Colonic mucosa (tissue), 4 donors: ENCODE data around the gene DOK5. TPM values are rescaled to one million over a fixed set of nuclear protein-coding genes. Genes with fewer than 3 reads are reported as not detected.

ENCODE experiments used
- DNase-seq: peaks from one replicate; pipeline ENCODE4 v3.0.0-alpha.2; 2020
- H3K27ac ChIP-seq: fragments of 200-600 bp; one replicate; pipeline ENCODE4 v1.8.0; 2021
- H3K27me3 ChIP-seq: fragments of 200-600 bp; one replicate; pipeline ENCODE4 v1.8.0; 2021
- H3K36me3 ChIP-seq: fragments of 200-600 bp; one replicate; pipeline ENCODE4 v1.8.0; 2021
- H3K4me1 ChIP-seq: fragments of 200-600 bp; one replicate; pipeline ENCODE4 v1.8.0; 2021; ENCODE audit warnings: mild to moderate bottlenecking
- H3K4me3 ChIP-seq: fragments of 200-600 bp; one replicate; pipeline ENCODE4 v1.8.0; 2021
- H3K9ac ChIP-seq, 2 donors: one replicate each; pipeline ENCODE4 v1.7.0; 2013; ENCODE audit warnings: control low read depth in 2 of 2, low read depth in 2 of 2, low read length in 2 of 2
- H3K9me3 ChIP-seq: fragments of 200-600 bp; one replicate; pipeline ENCODE4 v1.8.0; 2021
- intact Hi-C: fragments of 100-400 bp; cut with DNase I; formaldehyde crosslinking; loops from one replicate; pipeline ENCODE4 v1.14.1; 2022
- total RNA-seq, 2 donors: library from RNA; stranded (reverse); fragmentation: NEBNext Ultra II Directional in 1 of 2; extraction: Animal tissue kit (Norgen Biotek cat#: 25700) in 1 of 2; gene quantifications; one replicate each; pipeline ENCODE4 v1.2.1, GENCODE V29; 2021
- TF ChIP-seq, protein P1 (sequence below): fragments of 200-600 bp; IDR thresholded peaks from one replicate; pipeline ENCODE4 v1.8.0; 2022; ENCODE audit warnings: antibody characterized with exemption, mild to moderate bottlenecking
- donor health status: healthy.
- donor health status: DM: no; HTN: no; CAD: no.
- donor health status: DM: no; HTN: no; CAD: no.

Gene DOK5
- total RNA-seq, 2 donors from 2014 or later, result 0.80 TPM; not detected in 1

DNA sequence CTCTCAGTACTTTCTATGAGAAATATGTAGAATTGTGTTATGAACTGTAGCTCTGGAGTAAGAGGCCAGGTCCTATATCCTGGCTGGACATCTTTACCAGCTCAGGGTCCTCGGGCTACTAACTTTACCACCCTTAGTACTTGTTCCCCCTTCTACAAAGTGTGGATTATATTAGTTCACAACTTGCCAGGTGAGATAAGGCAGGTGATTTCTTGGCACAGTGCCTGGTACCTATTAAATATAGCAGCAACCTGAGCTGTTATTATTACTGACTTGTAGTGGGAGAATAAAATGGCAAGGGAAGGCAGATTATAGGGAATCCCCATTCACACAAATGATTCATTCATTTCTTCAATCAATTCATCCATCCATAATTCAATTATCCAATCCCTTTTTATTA, 150.1 kb downstream of the DOK5 start:
- no peak overlapping the region for H3K9ac ChIP-seq
- no peaks in the 10 kb centered on the region for H3K27me3 ChIP-seq
- no peak overlapping the region for H3K27ac ChIP-seq
- intact Hi-C loops, result no loop called here
- no peak for DNase-seq
- TF ChIP-seq, protein P1, sequence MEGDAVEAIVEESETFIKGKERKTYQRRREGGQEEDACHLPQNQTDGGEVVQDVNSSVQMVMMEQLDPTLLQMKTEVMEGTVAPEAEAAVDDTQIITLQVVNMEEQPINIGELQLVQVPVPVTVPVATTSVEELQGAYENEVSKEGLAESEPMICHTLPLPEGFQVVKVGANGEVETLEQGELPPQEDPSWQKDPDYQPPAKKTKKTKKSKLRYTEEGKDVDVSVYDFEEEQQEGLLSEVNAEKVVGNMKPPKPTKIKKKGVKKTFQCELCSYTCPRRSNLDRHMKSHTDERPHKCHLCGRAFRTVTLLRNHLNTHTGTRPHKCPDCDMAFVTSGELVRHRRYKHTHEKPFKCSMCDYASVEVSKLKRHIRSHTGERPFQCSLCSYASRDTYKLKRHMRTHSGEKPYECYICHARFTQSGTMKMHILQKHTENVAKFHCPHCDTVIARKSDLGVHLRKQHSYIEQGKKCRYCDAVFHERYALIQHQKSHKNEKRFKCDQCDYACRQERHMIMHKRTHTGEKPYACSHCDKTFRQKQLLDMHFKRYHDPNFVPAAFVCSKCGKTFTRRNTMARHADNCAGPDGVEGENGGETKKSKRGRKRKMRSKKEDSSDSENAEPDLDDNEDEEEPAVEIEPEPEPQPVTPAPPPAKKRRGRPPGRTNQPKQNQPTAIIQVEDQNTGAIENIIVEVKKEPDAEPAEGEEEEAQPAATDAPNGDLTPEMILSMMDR, result no peak
- H3K4me1 ChIP-seq, result no peaks in the 10 kb centered on the region
- H3K9me3 ChIP-seq, result no peaks in the 10 kb centered on the region
- no peak overlapping the region for H3K4me3 ChIP-seq
- H3K36me3 ChIP-seq, result no peaks in the 10 kb centered on the region

DNA sequence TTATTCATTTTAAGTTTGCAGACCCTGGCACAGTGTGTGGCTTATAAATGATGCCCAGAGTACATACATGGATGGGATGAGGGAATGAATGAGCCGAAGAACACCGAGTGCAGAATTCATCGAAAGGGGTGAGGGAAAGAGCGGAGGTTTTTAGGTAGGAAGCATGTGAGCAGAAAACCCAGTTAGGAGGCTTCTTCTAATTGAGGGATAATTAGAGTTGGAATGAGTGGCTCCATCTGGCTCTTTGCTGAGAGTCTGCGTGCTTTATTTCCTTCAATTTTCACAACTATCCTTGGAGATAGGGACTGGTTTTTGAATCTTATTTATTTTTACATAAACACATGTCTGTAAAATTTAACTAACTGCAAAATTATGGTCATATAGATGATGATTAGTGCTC, 150.7 kb downstream of the DOK5 start:
- Histone ChIP-seq H3K9me3 (no peaks in the 10 kb centered on the region), H3K36me3 (no peaks in the 10 kb centered on the region), H3K4me1 (no peaks in the 10 kb centered on the region), H3K4me3 (no peak overlapping the region), H3K27ac (no peak overlapping the region), H3K9ac (no peak overlapping the region), H3K27me3 (no peaks in the 10 kb centered on the region)
- DNase-seq, result no peak
- intact Hi-C loops, result no loop called here
- TF ChIP-seq, protein P1, result no peak

DNA sequence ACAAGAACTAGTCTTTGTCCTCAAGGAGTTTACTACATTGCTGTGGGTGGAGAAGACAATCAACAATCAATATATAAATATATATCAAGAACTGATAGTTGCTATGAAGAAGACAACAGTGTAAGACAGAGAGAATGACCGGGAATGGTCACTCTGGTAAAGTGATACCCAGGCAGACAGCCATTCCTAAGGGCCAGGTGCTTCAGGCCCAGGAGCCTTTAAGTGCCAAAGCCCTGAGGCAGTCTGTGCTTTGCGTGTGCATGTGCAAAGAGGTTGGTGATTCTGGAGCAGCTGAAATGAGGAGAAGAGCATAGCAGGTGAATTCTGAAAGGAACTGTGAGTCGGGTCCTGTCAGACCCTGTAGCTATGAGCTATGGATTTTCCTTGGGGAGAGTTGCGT, 154.2 kb downstream of the DOK5 start:
- H3K27ac ChIP-seq, result no peak overlapping the region
- intact Hi-C loops, result no loop called here
- DNase-seq, result no peak
- TF ChIP-seq, protein P1, result no peak
- no peaks in the 10 kb centered on the region for H3K27me3 ChIP-seq
- H3K36me3 ChIP-seq, result no peaks in the 10 kb centered on the region
- H3K9ac ChIP-seq, result no peak overlapping the region
- H3K4me1 ChIP-seq, result no peaks in the 10 kb centered on the region
- H3K9me3 ChIP-seq, result no peaks in the 10 kb centered on the region
- no peak overlapping the region for H3K4me3 ChIP-seq

DNA sequence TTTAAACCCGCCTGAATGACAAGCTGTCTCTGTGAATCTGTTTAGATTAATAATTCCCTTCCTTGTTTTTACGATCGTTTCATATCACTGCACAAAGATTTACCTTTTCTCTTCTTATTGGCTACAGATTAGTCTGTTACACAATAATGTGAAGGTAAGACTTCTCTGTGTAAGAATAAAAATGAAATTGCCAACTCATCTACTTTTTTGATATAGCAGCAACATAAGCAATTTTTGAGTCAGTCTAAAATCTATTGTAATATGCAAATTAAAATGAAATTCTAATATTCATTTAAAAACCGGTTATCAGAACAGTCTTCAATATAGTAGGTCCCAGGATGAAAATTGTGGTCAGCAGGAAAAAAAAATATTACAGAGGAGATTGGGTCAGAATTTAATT, 155.2 kb downstream of the DOK5 start:
- intact Hi-C loops, result no loop called here
- TF ChIP-seq, protein P1, result no peak
- Histone ChIP-seq H3K4me3 (no peak overlapping the region), H3K4me1 (no peaks in the 10 kb centered on the region), H3K9me3 (no peaks in the 10 kb centered on the region), H3K9ac (no peak overlapping the region), H3K27me3 (no peaks in the 10 kb centered on the region), H3K36me3 (no peaks in the 10 kb centered on the region), H3K27ac (no peak overlapping the region)
- no peak for DNase-seq

DNA sequence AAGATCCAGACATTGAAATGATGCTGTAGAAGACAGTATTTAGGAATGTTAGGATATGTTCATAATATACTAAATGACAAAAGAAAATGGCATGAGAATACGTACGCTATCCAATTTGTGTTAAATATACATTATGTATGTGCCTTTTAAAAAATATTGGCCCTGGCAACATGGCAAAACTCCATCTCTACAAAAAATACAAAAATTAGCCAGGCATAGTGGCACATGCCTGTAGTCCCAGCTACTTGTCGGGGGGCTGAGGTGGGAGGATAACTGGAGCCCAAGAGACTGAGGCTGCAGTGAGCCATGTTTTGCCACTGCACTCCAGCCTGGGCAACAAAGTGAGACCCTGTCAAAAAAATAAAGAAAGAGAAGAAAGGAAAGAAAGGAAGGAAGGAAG, 155.7 kb downstream of the DOK5 start:
- Histone ChIP-seq H3K4me3 (no peak overlapping the region), H3K36me3 (no peaks in the 10 kb centered on the region), H3K27me3 (no peaks in the 10 kb centered on the region), H3K4me1 (no peaks in the 10 kb centered on the region), H3K9me3 (no peaks in the 10 kb centered on the region), H3K27ac (no peak overlapping the region), H3K9ac (no peak overlapping the region)
- intact Hi-C loops, result no loop called here
- no peak for DNase-seq
- TF ChIP-seq, protein P1, result no peak
